SU-DHL-6 (cell line): ENCODE results near the gene MEOX2.

Experiments
- H2AFZ ChIP-seq: fragments of 200-600 bp; sonication (generic); 2 replicates; pipeline ENCODE4 v1.6.1; 2014; ENCODE audit warnings: low read depth, mild to moderate bottlenecking, moderate library complexity, mixed read lengths, antibody characterized with exemption, low read length; ENCODE audit not compliant: severe bottlenecking
- H3F3A ChIP-seq: fragments of 200-600 bp; shearing (Covaris generic); 2 replicates; pipeline ENCODE4 v1.6.0; 2016; ENCODE audit warnings: antibody characterized with exemption, mild to moderate bottlenecking; ENCODE audit not compliant: insufficient read depth
- H3K27ac ChIP-seq: fragments of 200-600 bp; sonication (generic); 2 replicates; pipeline ENCODE4 v1.5.1; 2016; ENCODE audit warnings: low read depth, mild to moderate bottlenecking, low read length, moderate library complexity, mixed read lengths
- H3K27me3 ChIP-seq: fragments of 200-600 bp; sonication (generic), shearing (Covaris generic); 2 replicates; pipeline ENCODE4 v1.6.0; 2014; ENCODE audit warnings: mild to moderate bottlenecking, low read length
- H3K36me3 ChIP-seq: fragments of 200-600 bp; sonication (generic); 2 replicates; pipeline ENCODE4 v1.6.1; 2014; ENCODE audit warnings: mild to moderate bottlenecking, low read length, mixed read lengths
- H3K4me2 ChIP-seq: fragments of 300-600, 200-600 bp; shearing (Covaris generic), sonication (generic); 2 replicates; pipeline ENCODE4 v1.6.0; 2014; ENCODE audit warnings: low read length, low read depth, mild to moderate bottlenecking; ENCODE audit not compliant: poor library complexity, severe bottlenecking
- H3K4me3 ChIP-seq: fragments of 200-600 bp; sonication (generic); 2 replicates; pipeline ENCODE4 v1.5.1; 2014; ENCODE audit warnings: antibody characterized with exemption, low read length, mild to moderate bottlenecking, mixed read lengths; ENCODE audit not compliant: insufficient read depth, poor library complexity, severe bottlenecking
- H3K79me2 ChIP-seq: fragments of 200-600 bp; sonication (generic); 2 replicates; pipeline ENCODE4 v1.6.1; 2014; ENCODE audit warnings: mild to moderate bottlenecking, low read length, moderate library complexity; ENCODE audit not compliant: insufficient read depth
- H3K9ac ChIP-seq: fragments of 200-600 bp; sonication (generic); 2 replicates; pipeline ENCODE4 v1.7.0; 2014; ENCODE audit warnings: mild to moderate bottlenecking, low read length
- H3K9me2 ChIP-seq: fragments of 200-600 bp; sonication (generic); replicated peaks from 2 replicates; pipeline ENCODE4 v1.6.1; 2014; ENCODE audit warnings: low read length; ENCODE audit not compliant: insufficient read depth
- H3K9me3 ChIP-seq: fragments of 200-600 bp; sonication (generic); 2 replicates; pipeline ENCODE4 v1.6.1; 2014; ENCODE audit warnings: low read length, mixed read lengths; ENCODE audit not compliant: insufficient read depth
- H4K20me1 ChIP-seq: fragments of 200-600 bp; sonication (generic); 2 replicates; pipeline ENCODE4 v1.6.1; 2014; ENCODE audit warnings: low read depth, mild to moderate bottlenecking, antibody characterized with exemption, low read length, moderate library complexity, mixed read lengths
- CTCF ChIP-seq: fragments of 200-600 bp; sonication (generic); IDR thresholded peaks from one replicate; pipeline ENCODE4 v1.5.1; 2017; ENCODE audit warnings: antibody characterized with exemption, mild to moderate bottlenecking, low read length, moderate library complexity; ENCODE audit not compliant: insufficient read depth, poor library complexity, severe bottlenecking
- EZH2phosphoT487 ChIP-seq: fragments of 200-600 bp; sonication (generic), shearing (Covaris generic); conservative IDR thresholded peaks from 2 replicates; pipeline ENCODE4 v1.6.1; 2018; ENCODE audit warnings: mild to moderate bottlenecking, antibody characterized with exemption, low read length, moderate library complexity, mixed read lengths

Gene MEOX2

GRCh38 chr7:15684871-15685270 lies 1.6 kb downstream of the MEOX2 start:
- Histone ChIP-seq H3K9me2 (no peaks in the 10 kb centered on the region), H3K4me3 (no peak overlapping the region), H3K27me3 (no peaks in the 10 kb centered on the region), H3F3A (no peaks in the 10 kb centered on the region), H3K4me2 (no peak overlapping the region), H2AFZ (no peak overlapping the region), H3K36me3 (no peaks in the 10 kb centered on the region), H3K9ac (no peak overlapping the region), H3K9me3 (no peaks in the 10 kb centered on the region), H4K20me1 (no peaks in the 10 kb centered on the region), H3K79me2 (no peaks in the 10 kb centered on the region), H3K27ac (no peak overlapping the region)
- TF ChIP-seq EZH2phosphoT487 (no peak), CTCF (no peak)

GRCh38 chr7:15684111-15684800 lies 2.2 kb downstream of the MEOX2 start:
- no peak overlapping the region for H3K27ac ChIP-seq
- H3K4me2 ChIP-seq: no peak overlapping the region
- H4K20me1 ChIP-seq: no peaks in the 10 kb centered on the region
- no peaks in the 10 kb centered on the region for H3K9me3 ChIP-seq
- H3F3A ChIP-seq: no peaks in the 10 kb centered on the region
- H3K36me3 ChIP-seq: no peaks in the 10 kb centered on the region
- no peak overlapping the region for H2AFZ ChIP-seq
- no peak overlapping the region for H3K4me3 ChIP-seq
- no peaks in the 10 kb centered on the region for H3K9me2 ChIP-seq
- no peaks in the 10 kb centered on the region for H3K79me2 ChIP-seq
- H3K27me3 ChIP-seq: no peaks in the 10 kb centered on the region
- no peak overlapping the region for H3K9ac ChIP-seq
- TF ChIP-seq CTCF (no peak), EZH2phosphoT487 (no peak)

GRCh38 chr7:15682751-15683245 lies 3.7 kb downstream of the MEOX2 start:
- TF ChIP-seq CTCF (no peak), EZH2phosphoT487 (no peak)
- no peaks in the 10 kb centered on the region for H3K9me2 ChIP-seq
- no peaks in the 10 kb centered on the region for H3F3A ChIP-seq
- H3K9ac ChIP-seq: no peak overlapping the region
- H2AFZ ChIP-seq: no peak overlapping the region
- H3K36me3 ChIP-seq: no peaks in the 10 kb centered on the region
- no peaks in the 10 kb centered on the region for H3K9me3 ChIP-seq
- no peak overlapping the region for H3K4me2 ChIP-seq
- H3K4me3 ChIP-seq: no peak overlapping the region
- no peak overlapping the region for H3K27ac ChIP-seq
- no peaks in the 10 kb centered on the region for H4K20me1 ChIP-seq
- H3K79me2 ChIP-seq: no peaks in the 10 kb centered on the region
- no peaks in the 10 kb centered on the region for H3K27me3 ChIP-seq
